ENCODE measurements around the gene CDC42BPB. TPM values are rescaled to one million over a fixed set of nuclear protein-coding genes. Genes with fewer than 3 reads are reported as not detected.
"Not testable (repeated sequence)": the region's sequence is repeated elsewhere in the genome, so short reads cannot be mapped to it uniquely, and the experiment has no call there.

The CDC42BPB gene
- total RNA-seq, 4 donors from 2014 or later = 145 to 255 (median 197) TPM

DNA sequence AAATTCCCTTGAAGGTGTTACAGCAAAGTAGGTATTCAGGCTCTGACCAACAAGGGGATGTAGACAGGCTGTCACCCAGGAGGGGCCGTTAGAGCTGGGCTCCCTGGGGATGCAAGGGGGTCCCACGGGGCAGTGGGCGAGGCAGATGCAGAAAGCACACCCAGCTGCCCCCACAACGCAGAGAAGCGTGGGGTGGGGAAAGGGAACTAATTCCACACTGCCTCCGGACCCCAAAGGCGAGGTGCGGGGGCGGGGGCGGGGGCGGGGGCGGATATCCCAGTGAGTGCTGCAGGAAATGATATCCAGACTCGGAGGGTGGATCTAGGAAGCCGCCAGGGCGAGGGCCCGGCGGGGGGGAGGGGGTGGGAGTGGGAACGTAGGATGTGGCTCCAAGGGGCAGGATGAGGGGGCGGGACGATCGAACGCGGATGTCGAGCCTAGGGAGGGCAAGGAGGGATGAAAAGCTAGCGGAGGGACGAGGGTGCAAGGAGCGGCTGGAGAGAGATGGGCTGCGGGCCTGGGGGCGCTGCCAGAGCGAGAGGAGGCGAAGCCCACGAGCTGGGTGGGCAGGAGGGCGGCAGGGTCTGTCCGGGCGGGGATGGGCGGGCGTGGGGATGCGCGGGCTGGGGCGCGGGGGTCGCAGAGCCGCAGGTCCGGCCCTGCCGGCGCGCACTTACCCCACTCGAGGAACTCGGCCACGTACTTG lies 874 bp downstream of the CDC42BPB start:
- Histone ChIP-seq H3K27ac (peak overlapping the region; percentile 75 to 99 (median 92)), H3K27me3 (no peaks in the 10 kb centered on the region), H3K4me1 (peaks cover 0 to 29% (median 3%) of the 10 kb centered on the region in 4 donors), H3K36me3 (no peaks in the 10 kb centered on the region), H3K4me3 (peak overlapping the region; percentile 78 to 99 (median 91)), H3K9me3 (no peaks in the 10 kb centered on the region)
- TF ChIP-seq, protein P1, sequence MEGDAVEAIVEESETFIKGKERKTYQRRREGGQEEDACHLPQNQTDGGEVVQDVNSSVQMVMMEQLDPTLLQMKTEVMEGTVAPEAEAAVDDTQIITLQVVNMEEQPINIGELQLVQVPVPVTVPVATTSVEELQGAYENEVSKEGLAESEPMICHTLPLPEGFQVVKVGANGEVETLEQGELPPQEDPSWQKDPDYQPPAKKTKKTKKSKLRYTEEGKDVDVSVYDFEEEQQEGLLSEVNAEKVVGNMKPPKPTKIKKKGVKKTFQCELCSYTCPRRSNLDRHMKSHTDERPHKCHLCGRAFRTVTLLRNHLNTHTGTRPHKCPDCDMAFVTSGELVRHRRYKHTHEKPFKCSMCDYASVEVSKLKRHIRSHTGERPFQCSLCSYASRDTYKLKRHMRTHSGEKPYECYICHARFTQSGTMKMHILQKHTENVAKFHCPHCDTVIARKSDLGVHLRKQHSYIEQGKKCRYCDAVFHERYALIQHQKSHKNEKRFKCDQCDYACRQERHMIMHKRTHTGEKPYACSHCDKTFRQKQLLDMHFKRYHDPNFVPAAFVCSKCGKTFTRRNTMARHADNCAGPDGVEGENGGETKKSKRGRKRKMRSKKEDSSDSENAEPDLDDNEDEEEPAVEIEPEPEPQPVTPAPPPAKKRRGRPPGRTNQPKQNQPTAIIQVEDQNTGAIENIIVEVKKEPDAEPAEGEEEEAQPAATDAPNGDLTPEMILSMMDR (IDR thresholded peaks at IDR 0.05) = no peak
- TF ChIP-seq POLR2A (IDR thresholded peaks at IDR 0.05) = no peak
- DNase-seq = peak in 2 of 3 donors; percentile 77 to 81

DNA sequence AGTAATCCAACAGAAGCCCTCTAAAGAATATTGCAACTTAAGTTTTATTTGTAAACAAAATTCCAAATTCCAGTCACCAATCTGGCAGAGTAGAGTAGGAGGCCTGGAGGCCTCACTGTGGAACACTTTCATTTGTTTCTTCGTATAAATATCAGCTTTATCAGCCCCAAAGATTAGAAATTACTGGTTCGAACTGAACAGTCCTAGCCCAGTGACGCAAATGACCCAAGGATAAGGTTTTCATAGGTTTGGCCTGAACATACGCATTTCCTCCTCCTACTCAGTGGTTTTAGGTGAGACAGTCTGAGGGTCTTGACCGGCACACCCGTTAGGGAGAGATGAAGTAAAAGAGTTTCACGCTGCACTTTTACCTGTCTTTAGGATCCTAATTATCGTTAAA lies 1.7 kb downstream of the CDC42BPB start:
- Histone ChIP-seq H3K27me3 (no peaks in the 10 kb centered on the region), H3K4me1 (peaks cover 0 to 29% (median 3%) of the 10 kb centered on the region in 4 donors), H3K36me3 (no peaks in the 10 kb centered on the region), H3K4me3 (peak overlapping the region in 3 of 4 donors; percentile 83 to 99 (median 99)), H3K27ac (peak overlapping the region in 3 of 4 donors; percentile 75 to 99 (median 97)), H3K9me3 (no peaks in the 10 kb centered on the region)
- TF ChIP-seq POLR2A (IDR thresholded peaks at IDR 0.05) = no peak
- TF ChIP-seq, protein P1 (IDR thresholded peaks at IDR 0.05) = no peak
- DNase-seq = peak in 1 of 3 donors; percentile 11

DNA sequence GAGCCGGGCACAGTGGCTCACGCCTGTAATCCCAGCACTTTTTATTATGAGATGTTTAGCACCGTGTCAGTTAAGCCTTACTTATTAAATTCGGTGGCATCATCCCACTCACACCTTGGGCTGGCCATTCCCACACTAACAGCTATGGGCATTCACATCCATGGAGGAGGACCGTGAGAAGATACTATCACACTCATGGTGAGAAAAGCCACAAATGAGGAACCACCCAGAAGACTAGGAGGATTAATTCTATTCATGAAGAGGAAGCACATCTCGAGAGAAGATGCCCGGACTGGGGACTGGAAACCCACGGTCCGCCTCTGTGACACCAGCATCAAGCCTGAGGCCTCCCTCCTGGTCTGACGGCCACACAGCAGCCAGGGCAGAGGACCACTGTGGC lies 4.9 kb downstream of the CDC42BPB start:
- peaks cover 0 to 18% (median 3%) of the 10 kb centered on the region in 4 donors for H3K4me1 ChIP-seq
- H3K4me3 ChIP-seq = no peak overlapping the region
- H3K36me3 ChIP-seq = no peaks in the 10 kb centered on the region
- TF ChIP-seq POLR2A (IDR thresholded peaks at IDR 0.05) = no peak
- TF ChIP-seq, protein P1 (IDR thresholded peaks at IDR 0.05) = no peak
- peak in 1 of 3 donors; percentile 39 for DNase-seq
- no peaks in the 10 kb centered on the region for H3K27me3 ChIP-seq
- no peaks in the 10 kb centered on the region for H3K9me3 ChIP-seq
- H3K27ac ChIP-seq = no peak overlapping the region

DNA sequence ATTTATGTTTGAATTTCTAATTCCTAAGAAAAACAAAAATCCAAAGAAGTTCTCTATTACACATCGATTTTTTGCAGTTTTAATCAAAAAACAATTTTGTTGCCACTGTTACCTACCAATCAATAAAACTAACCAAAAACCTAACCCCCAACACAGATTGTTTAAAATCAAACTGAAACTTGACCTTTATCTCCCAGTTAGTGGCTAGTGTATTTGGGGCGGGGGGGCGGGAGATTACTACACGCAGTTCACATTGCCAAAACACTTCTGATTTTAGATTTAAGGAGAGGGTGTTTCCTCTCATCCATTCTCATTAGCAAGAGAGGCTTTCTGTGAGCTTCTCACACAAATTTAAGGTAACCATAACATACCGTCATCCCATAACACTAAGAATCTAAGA lies 6.4 kb downstream of the CDC42BPB start:
- no peaks in the 10 kb centered on the region for H3K36me3 ChIP-seq
- H3K27me3 ChIP-seq = no peaks in the 10 kb centered on the region
- no peak for TF ChIP-seq POLR2A (IDR thresholded peaks at IDR 0.05)
- TF ChIP-seq, protein P1 (IDR thresholded peaks at IDR 0.05) = no peak
- H3K4me1 ChIP-seq = peaks cover 0 to 18% (median 0%) of the 10 kb centered on the region in 4 donors
- H3K9me3 ChIP-seq = no peaks in the 10 kb centered on the region
- no peak overlapping the region for H3K27ac ChIP-seq
- no peak overlapping the region for H3K4me3 ChIP-seq
- DNase-seq = no peak

DNA sequence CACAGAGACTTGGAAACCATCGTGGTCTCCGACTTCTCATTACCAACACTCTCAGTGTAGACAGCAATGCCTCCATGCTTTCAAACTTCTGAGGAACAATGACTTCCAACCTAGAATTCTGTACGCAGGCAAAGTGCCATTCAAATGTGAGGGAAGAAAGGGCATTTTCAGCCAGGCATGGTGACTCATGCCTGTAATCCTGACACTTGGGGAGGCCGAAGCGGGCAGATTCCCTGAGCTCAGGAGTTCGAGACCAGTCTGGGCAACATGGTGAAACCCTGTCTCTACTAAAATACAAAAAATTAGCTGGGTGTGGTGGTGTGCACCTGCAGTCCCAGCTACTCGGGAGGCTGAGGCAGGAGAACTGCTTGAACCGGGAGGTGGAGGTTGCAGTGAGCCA lies 9.9 kb downstream of the CDC42BPB start:
- H3K36me3 ChIP-seq, H3K9me3 ChIP-seq, H3K27ac ChIP-seq, H3K4me3 ChIP-seq, H3K27me3 ChIP-seq: not testable (repeated sequence)
- peak in 1 of 3 donors; percentile 32 for DNase-seq
- peaks cover 0 to 13% (median 0%) of the 10 kb centered on the region in 4 donors for H3K4me1 ChIP-seq

DNA sequence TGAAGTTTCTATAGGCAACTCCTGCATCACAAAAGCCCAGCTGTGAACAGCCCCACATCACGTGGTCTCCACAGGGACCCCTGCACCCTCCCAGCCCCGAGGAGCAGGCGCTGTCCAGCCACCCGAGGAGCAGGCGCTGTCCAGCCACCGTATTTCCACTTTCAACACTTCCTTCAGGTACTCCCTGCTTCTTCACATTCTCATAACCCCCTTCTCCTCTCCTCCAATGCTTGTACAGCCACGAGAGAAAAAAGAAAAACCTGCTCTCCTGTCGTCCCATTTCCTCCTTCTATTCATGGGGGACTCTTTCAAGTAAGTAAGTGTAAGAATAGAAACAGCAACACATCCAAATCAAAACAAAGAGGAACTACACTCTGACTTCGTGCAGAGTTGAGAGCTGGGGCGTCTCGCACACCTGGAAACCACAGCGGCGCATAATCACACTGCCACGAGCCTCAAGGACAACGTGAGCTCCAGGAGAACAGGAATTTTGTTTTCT lies 11.9 kb downstream of the CDC42BPB start:
- Histone ChIP-seq H3K4me3 (no peak overlapping the region), H3K36me3 (no peaks in the 10 kb centered on the region), H3K27ac (no peak overlapping the region), H3K9me3 (no peaks in the 10 kb centered on the region), H3K4me1 (peaks cover 0 to 13% (median 0%) of the 10 kb centered on the region in 4 donors), H3K27me3 (no peaks in the 10 kb centered on the region)
- DNase-seq = peak in 1 of 3 donors; percentile 44
- TF ChIP-seq, protein P1 (IDR thresholded peaks at IDR 0.05) = no peak
- TF ChIP-seq POLR2A (IDR thresholded peaks at IDR 0.05) = no peak

All from Peyer's patch (tissue), 4 donors.